Brain microvascular endothelial cell (primary cell): Measurements from ENCODE around the gene RNF26.

Source experiments
- DNase-seq: peaks from one replicate; pipeline ENCODE4 v3.0.0-alpha.2; 2020
- H3K27ac ChIP-seq: fragments of 250-450 bp; sonication (Bioruptor Pico); 2 replicates; pipeline ENCODE4 v1.5.1; 2020; ENCODE audit warnings: mild to moderate bottlenecking, moderate library complexity
- H3K27me3 ChIP-seq: fragments of 250-450 bp; sonication (Bioruptor Pico); replicated peaks from 2 replicates; pipeline ENCODE4 v1.5.1; 2020; ENCODE audit warnings: mild to moderate bottlenecking
- H3K36me3 ChIP-seq: fragments of 250-450 bp; sonication (Bioruptor Pico); replicated peaks from 2 replicates; pipeline ENCODE4 v1.5.1; 2020; ENCODE audit warnings: mild to moderate bottlenecking
- H3K4me3 ChIP-seq: 2 replicates; pipeline ENCODE4 v1.5.1; 2011; ENCODE audit warnings: low read depth, mild to moderate bottlenecking, control low read depth, low read length, moderate library complexity
- in situ Hi-C: cut with HindIII; loops from 2 replicates; pipeline ENCODE4 v1.10.0; 2017; ENCODE audit warnings: low sequenced_read_pairs, low pct_ligation_motif_present
- TF ChIP-seq, protein P1 (sequence below): IDR thresholded peaks from 2 replicates; pipeline ENCODE4 v1.5.1; 2011; ENCODE audit warnings: low read depth, mild to moderate bottlenecking, moderate library complexity, low read length, control low read depth, inconsistent platforms; ENCODE audit errors: missing control alignments

Gene RNF26

GRCh38 chr11:119356349-119357031 lies 22.2 kb downstream of the RNF26 start:
- in situ Hi-C loops: no loop called here
- Histone ChIP-seq H3K4me3 (peak overlapping the region; percentile 63), H3K27ac (no peak overlapping the region), H3K27me3 (no peaks in the 10 kb centered on the region), H3K36me3 (no peaks in the 10 kb centered on the region)
- DNase-seq: peak; percentile 66
- TF ChIP-seq, protein P1, sequence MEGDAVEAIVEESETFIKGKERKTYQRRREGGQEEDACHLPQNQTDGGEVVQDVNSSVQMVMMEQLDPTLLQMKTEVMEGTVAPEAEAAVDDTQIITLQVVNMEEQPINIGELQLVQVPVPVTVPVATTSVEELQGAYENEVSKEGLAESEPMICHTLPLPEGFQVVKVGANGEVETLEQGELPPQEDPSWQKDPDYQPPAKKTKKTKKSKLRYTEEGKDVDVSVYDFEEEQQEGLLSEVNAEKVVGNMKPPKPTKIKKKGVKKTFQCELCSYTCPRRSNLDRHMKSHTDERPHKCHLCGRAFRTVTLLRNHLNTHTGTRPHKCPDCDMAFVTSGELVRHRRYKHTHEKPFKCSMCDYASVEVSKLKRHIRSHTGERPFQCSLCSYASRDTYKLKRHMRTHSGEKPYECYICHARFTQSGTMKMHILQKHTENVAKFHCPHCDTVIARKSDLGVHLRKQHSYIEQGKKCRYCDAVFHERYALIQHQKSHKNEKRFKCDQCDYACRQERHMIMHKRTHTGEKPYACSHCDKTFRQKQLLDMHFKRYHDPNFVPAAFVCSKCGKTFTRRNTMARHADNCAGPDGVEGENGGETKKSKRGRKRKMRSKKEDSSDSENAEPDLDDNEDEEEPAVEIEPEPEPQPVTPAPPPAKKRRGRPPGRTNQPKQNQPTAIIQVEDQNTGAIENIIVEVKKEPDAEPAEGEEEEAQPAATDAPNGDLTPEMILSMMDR: peak; percentile 83

DNA sequence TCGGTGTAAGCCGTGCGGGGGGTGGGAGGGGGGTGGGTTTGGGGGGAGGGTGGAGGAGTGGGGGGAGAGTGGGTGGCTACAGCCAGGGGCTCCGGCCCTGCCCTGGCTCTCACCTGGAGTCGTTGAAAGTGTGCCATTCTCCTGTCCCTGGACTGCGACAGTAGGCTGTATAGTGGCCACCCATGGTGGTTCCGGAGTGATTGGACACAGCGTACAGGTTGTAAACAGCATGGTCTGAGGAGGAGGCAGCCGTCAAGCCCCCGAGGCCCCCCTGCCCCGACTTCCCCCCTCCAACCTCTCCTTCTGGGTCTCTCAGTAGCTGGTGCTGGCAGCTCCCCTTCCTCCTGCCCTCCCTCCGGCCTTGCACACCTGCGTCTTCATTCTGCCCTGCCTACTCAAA lies 22.7 kb downstream of the RNF26 start:
- DNase-seq: no peak
- TF ChIP-seq, protein P1: no peak
- in situ Hi-C loops: no loop called here
- H3K36me3 ChIP-seq: no peaks in the 10 kb centered on the region
- H3K27me3 ChIP-seq: no peaks in the 10 kb centered on the region
- H3K27ac ChIP-seq: no peak overlapping the region
- H3K4me3 ChIP-seq: peak overlapping the region; percentile 63

DNA sequence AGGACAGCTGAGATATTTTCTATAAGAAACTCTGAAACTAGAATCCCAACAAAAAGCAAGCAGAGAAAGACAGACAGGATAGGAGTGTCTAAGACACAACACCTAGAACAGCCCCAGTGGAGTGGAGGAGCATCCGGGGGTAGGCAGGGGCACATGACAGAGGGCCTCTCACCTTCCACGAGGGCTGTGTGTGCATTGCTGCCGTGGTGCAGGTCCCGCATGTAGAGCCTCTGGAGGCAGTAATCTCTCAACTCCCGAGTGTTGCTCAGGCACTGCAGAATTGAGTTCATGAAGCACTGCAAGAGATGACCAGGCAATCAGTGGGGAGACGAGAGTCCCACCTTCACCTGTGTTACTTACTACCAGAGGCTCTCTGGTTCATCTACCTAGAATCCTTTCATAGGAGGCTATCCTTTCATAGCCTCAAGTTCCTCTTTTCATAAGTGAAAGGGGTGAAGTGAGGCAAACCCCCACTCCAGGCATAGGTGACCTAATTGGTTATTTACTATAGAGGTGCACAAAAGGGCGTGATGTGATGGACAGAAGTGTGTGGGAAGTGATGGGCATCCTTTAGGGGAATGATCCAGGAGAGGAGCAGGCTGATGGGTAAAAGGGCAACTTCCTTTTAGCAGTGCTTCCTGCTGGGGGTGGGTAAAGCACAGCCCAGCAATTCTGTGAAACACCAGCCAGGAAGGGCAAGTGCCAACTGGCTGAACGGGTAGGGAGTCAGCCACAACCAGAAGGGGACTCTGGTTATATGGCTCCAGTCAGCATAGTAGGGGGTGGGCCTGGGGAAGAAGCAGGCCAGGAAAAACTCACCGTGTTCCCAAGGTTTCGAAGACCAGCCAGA lies 25.3 kb downstream of the RNF26 start:
- Histone ChIP-seq H3K27me3 (peaks cover 11% of the 10 kb centered on the region), H3K36me3 (no peaks in the 10 kb centered on the region), H3K4me3 (no peak overlapping the region), H3K27ac (no peak overlapping the region)
- DNase-seq: no peak
- in situ Hi-C loops: no loop called here
- TF ChIP-seq, protein P1: no peak

- DNase-seq: peak; percentile 70
- H3K4me3 ChIP-seq: no peak overlapping the region
- in situ Hi-C loops: no loop called here
- no peaks in the 10 kb centered on the region for H3K36me3 ChIP-seq
- peaks cover 20% of the 10 kb centered on the region for H3K27me3 ChIP-seq
- TF ChIP-seq, protein P1: no peak
- H3K27ac ChIP-seq: no peak overlapping the region
These were observed 26.9 kb downstream of the RNF26 start for GRCh38 chr11:119361056-119361787.

DNA sequence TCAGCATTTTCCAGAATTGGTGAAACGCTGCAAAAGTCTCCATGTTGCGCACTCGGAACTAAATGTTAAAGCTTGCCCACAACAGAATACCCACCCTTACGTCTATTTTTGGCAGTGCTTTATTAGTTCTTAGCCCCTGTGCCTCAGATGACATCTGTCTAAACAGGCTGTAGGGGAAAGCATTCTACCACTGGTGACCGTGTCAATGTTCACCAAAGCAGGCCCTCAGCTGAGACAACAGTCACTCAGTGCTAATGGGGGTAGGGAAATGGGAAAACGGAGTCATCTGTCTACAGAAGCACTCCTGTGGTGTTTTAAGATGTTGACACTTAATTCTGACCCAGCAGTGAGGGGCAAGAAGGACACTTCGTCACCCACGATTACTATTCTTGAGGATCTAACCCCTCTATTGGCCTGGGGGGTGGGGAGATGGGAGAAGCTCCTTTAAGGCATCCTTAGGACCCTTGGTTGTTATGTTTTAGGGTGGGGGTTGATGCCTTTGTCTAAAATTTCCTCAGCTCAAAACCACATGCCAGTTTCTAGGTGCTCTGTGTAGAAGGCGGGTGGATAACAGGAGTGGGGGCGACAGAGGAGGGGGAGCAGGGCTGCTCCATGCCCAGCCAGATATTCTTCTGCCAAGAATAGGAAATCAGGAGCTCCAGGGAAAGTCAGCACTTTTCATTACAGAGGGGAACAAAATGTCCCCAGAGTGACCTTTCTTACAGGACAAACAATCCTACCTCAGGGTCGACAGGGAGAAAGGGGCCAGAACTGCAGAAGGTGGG lies 27.8 kb downstream of the RNF26 start:
- Histone ChIP-seq H3K4me3 (no peak overlapping the region), H3K36me3 (no peaks in the 10 kb centered on the region), H3K27ac (no peak overlapping the region), H3K27me3 (peaks cover 25% of the 10 kb centered on the region)
- DNase-seq: no peak
- TF ChIP-seq, protein P1: no peak
- in situ Hi-C loops: no loop called here
